HG02759 (cell line): ENCODE measurements around the gene MAML2.
A peak's percentile ranks its signal among the peaks of the same experiment; 100 is the strongest.

ENCODE experiments used
- ATAC-seq: cut with Tn5 transposase; IDR thresholded peaks from one replicate; pipeline ENCODE4 v1.9.1; 2021; ENCODE audit warnings: mild to moderate bottlenecking, moderate library complexity; ENCODE audit not compliant: unreplicated experiment

The MAML2 gene

DNA sequence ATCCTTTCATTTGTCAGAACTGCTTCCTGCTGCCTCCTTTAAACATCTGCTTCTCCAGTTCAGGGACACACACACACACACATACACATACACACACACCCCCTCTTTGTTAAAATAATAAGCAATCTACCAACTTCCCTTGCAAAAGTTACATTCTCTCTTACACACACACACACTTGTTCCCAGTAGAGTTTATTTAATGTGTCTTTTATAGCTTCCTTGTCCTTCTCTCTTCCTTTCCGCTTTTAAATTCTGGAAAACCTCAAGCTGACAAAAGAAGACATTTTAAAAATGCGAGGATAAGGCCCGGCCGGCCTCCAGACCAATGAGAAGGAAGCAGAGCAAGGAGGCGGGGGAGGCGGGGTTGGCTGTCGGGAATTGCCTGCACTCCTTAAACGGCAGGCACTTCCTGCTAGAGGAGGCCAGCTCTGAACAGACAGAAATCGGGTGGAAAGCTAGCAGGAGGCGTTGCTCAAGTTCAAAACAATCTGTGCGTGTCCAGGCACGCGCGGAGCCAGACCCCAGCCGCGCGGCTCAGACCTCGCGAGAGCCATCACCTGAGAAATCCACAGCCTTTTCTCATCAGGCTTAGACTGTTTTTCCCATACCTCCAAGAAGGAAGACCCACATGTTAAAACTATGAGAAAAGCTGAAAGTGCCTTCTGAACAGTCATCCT is 99.9 kb downstream of the MAML2 start:
- peak; percentile 93 for ATAC-seq

- no peak for ATAC-seq
These were observed 100.7 kb downstream of the MAML2 start for GRCh38 chr11:96242191-96242847.

GRCh38 chr11:96241331-96241841 is 101.6 kb downstream of the MAML2 start:
- ATAC-seq: no peak

GRCh38 chr11:96238563-96239135 is 104.3 kb downstream of the MAML2 start:
- ATAC-seq: no peak

DNA sequence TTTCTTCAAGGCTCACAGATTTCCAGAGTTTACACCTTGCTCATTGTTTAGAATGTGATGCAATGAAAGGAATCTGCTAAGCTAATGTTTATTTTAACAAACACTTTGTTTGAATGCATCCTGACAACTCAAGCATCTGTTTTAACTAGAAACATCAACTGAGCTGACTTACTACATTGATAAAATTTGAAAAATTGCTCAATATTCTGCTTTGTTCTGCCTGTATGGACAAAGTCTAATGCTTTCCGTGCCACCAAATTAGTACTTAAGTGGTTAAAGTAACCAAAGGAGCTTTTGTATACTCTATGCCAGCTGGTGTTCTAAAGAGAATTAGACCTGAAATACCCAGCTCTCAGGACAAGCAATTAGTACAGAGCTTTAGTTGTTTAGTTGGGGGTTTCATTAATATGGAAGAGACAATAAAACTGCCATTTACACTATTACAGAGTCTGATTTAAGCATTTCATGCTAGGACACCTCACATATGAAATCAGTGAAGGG is 105.2 kb downstream of the MAML2 start:
- no peak for ATAC-seq

DNA sequence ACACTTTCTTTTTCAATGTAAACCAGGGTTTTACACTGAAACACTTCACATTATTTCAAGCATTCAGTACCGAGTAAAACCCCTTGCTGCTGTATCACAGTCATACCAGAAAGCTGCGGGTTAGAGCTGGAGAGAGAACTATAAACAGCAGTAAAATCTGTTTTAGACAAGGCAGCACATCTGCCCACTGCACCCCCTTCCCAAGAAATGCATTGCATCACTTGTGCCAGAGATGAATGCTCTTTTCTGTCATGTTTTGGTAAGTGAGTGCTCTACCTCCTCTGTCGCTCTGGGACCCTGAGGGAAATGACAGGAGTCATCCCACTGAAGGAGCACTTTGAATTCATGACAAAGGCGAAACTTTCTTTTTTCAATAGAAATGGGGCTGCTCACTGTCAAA is 107.2 kb downstream of the MAML2 start:
- ATAC-seq: peak; percentile 92

DNA sequence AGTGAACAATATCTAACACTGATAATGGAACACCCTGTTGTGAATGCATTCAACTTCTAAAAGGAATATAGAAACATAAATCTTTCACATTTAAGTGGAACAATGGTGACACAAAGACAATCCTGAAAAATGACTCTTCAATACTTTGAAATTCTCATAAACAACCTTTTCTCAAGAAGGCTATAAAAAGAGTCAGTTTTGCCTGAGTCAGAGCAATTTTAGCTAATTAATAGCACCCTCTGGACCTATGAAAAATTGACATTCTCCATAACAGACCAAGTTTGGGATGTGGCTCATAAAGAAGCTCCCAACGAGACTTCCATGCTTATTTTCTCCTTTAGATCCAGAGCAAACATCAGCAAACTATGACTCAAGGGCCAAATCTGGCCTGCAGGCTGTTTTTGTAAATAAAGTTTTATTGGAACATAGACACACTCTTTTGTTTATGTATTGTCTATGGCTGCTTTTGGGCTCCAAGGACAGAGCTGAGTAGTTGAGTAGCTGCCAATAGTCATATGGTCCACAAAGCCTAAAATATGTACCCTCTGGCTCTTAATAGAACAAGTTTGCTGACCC is 108.0 kb downstream of the MAML2 start:
- ATAC-seq: no peak

DNA sequence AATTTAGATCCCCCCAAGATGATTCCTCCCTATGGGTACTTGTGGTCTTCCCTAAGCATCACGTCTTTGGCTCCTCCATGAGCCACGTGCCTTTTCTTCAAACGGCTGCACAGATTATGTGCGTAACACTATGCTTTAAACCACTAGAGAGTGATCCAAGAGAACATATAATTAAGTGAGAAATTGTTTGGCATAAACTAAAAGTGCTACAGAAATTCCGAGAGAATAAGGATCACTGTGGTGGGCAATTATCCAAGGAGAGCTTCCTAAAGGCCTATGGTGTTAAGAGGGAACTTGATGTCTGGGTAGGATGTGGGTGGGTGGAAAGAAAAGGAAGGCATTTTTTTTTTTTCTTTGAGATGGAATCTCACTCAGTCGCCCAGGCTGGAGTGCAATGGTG is 110.9 kb downstream of the MAML2 start:
- no peak for ATAC-seq

DNA sequence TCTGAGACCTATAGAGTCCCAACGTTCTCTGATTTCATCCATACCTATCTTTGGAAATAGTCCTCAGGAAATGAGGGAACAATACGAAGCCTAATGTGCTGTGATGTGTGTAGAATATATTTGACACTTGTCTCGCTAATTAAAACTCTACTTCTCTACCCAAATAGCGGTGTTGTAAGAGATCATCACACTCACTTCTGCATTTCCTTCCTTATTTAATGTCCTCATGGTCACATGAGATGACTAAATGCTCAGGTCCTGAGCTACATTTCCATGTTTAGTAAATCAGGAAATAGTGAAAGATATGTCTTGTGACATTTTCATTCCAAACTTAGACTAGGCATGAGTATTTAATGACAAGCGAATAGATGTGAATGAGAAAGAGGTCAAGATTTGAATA is 112.3 kb downstream of the MAML2 start:
- ATAC-seq: no peak

- no peak for ATAC-seq
These were observed 113.5 kb downstream of the MAML2 start for GRCh38 chr11:96229354-96229977.

GRCh38 chr11:96228910-96229309 is 114.1 kb downstream of the MAML2 start:
- no peak for ATAC-seq

DNA sequence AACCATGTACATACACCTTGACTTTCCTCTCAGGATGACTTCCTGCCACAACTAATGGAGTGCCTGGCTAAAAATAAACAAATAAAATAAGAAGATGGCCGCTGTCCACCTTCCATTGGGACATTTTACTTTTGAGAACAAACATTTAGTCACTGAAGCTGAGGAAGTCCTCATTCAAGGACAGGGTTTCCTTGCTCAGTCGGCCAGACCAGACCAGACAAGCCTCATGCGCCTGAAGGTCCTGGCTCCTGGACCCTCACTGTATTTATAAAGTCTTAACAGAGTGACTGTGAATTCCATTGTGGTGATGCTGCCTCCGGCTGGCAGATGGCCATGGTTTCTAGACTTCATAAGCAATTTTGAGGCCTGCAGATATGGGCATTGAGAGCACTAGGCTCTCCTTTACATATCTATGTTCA is 114.5 kb downstream of the MAML2 start:
- ATAC-seq: no peak

GRCh38 chr11:96227244-96227643 is 115.8 kb downstream of the MAML2 start:
- no peak for ATAC-seq

- no peak for ATAC-seq
These were observed 119.9 kb downstream of the MAML2 start for GRCh38 chr11:96223083-96223482.

- ATAC-seq: no peak
These were observed 120.9 kb downstream of the MAML2 start for GRCh38 chr11:96222102-96222501.

GRCh38 chr11:96221244-96222070 is 121.5 kb downstream of the MAML2 start:
- peak; percentile 48 for ATAC-seq

DNA sequence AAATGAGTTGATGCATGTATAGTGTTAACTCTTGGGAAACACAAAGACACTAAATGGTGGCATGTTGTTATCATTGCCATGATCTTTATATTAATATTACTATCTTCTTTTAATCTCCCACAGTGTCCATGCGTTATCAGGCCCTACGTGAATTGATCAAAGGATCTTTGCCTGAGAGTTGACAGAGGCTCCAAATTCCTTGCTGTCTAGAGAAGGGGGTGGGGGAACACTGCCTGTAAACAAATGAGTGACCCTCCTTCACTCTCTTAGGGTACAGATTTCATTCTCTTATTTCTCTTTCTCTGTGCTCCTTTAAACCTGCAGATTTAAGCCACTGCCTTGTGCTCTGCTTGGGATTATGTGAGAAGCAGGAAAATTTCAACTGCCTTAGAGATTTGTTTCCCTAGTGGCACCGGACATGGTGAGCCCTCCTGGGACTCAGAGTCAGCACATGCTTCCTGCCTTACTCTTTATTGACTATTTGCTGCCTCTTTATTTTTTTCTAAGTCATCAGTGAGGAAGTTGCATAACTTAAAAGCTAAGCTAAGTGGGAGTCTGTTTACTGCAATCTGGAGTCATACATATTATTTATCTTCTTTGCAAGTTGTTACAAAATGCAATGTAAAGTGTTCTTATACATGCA is 122.9 kb downstream of the MAML2 start:
- no peak for ATAC-seq

- ATAC-seq: no peak
These were observed 124.1 kb downstream of the MAML2 start for GRCh38 chr11:96218901-96219300.

DNA sequence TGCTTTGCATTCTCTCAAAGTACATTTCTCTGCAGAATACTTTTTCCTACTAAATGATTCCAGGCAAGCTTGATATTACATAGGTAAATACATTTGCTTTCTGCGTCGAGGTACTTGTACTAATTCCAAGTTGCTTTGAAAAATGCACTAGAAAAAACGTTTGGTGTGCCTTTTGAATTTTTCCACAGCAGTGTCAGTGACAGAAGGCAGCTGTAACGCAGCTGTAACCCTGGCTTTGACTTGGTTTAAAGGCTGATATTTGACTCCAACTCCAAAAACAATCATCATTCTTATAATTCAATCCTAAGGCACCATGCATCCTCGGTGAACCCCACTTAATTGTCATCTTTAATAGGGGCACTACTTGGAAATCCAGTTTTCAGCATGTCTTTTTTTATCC is 125.0 kb downstream of the MAML2 start:
- no peak for ATAC-seq

- no peak for ATAC-seq
These were observed 125.8 kb downstream of the MAML2 start for GRCh38 chr11:96217206-96217605.
